ENCODE measurements around the gene BMP15. TPM values are rescaled to one million over a fixed set of nuclear protein-coding genes. Genes with fewer than 3 reads are reported as not detected.

Gene BMP15
- total and polyA plus RNA-seq, 2 donors from 2014 or later = not detected

DNA sequence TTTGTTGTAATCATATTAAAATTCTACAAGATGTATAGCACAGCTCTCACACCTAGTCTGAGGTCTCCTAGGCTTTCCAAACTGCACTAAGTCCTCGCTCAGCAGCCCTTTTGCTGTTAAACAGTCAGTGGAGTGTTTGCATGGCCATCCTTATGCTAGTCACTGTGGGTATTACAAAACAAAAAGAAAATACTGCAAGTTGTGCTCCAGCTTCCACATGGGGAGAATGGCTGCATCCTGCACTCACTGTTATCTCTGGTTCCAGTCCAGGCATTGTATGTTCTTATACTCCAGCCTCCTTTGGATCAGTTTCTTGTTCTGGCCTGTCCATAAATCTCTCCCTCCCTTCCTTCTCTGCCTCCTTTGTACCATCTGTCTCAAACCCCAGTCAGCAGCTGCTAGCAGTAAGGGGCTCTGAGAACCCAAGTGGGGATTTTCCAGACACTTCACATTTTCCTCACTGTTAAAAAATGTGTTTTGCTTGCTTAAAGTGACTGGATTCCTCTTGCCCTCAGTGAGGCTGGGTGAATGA is 38.5 kb upstream of the BMP15 start:
- Histone ChIP-seq H3K4me3 (ENCODE audit: low read length in 3 of 3) (no peak overlapping the region), H3K4me1 (ENCODE audit: control insufficient read depth in 2 of 3, insufficient read depth in 2 of 3, low read depth in 1 of 3, low read length in 3 of 3) (no peaks in the 10 kb centered on the region), H3K27me3 (ENCODE audit: control insufficient read depth, insufficient read depth, low read length) (no peaks in the 10 kb centered on the region), H3K36me3 (ENCODE audit: control insufficient read depth in 2 of 3, insufficient read depth in 3 of 3, low read length in 3 of 3) (no peaks in the 10 kb centered on the region), H3K27ac (ENCODE audit: low read depth in 2 of 2, low read length in 2 of 2) (no peak overlapping the region), H3K9me3 (ENCODE audit: control insufficient read depth in 2 of 3, insufficient read depth in 1 of 3, low read length in 3 of 3) (no peaks in the 10 kb centered on the region), H3K9ac (ENCODE audit: low read length in 3 of 3) (no peak overlapping the region)
- no peak for FAIRE-seq
- TF ChIP-seq, protein P1, sequence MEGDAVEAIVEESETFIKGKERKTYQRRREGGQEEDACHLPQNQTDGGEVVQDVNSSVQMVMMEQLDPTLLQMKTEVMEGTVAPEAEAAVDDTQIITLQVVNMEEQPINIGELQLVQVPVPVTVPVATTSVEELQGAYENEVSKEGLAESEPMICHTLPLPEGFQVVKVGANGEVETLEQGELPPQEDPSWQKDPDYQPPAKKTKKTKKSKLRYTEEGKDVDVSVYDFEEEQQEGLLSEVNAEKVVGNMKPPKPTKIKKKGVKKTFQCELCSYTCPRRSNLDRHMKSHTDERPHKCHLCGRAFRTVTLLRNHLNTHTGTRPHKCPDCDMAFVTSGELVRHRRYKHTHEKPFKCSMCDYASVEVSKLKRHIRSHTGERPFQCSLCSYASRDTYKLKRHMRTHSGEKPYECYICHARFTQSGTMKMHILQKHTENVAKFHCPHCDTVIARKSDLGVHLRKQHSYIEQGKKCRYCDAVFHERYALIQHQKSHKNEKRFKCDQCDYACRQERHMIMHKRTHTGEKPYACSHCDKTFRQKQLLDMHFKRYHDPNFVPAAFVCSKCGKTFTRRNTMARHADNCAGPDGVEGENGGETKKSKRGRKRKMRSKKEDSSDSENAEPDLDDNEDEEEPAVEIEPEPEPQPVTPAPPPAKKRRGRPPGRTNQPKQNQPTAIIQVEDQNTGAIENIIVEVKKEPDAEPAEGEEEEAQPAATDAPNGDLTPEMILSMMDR (IDR thresholded peaks at IDR 0.05; ENCODE audit: borderline replicate concordance, extremely low read depth, insufficient read depth) = no peak
- intact Hi-C loops (cut with DNase I) = no loop called here
- peak in 2 of 5 donors; percentile 1 to 24 for DNase-seq

GRCh38 chrX:50874876-50875275 is 35.7 kb upstream of the BMP15 start:
- Histone ChIP-seq H3K27ac (ENCODE audit: low read depth in 2 of 2, low read length in 2 of 2) (no peak overlapping the region), H3K27me3 (ENCODE audit: control insufficient read depth, insufficient read depth, low read length) (peaks cover 4% of the 10 kb centered on the region), H3K4me1 (ENCODE audit: control insufficient read depth in 2 of 3, insufficient read depth in 2 of 3, low read depth in 1 of 3, low read length in 3 of 3) (no peaks in the 10 kb centered on the region), H3K36me3 (ENCODE audit: control insufficient read depth in 2 of 3, insufficient read depth in 3 of 3, low read length in 3 of 3) (no peaks in the 10 kb centered on the region), H3K9me3 (ENCODE audit: control insufficient read depth in 2 of 3, insufficient read depth in 1 of 3, low read length in 3 of 3) (no peaks in the 10 kb centered on the region), H3K4me3 (ENCODE audit: low read length in 3 of 3) (no peak overlapping the region), H3K9ac (ENCODE audit: low read length in 3 of 3) (no peak overlapping the region)
- intact Hi-C loops (cut with DNase I) = no loop called here
- FAIRE-seq = no peak
- DNase-seq = no peak
- TF ChIP-seq, protein P1 (IDR thresholded peaks at IDR 0.05; ENCODE audit: borderline replicate concordance, extremely low read depth, insufficient read depth) = no peak

GRCh38 chrX:50876551-50876950 is 34.0 kb upstream of the BMP15 start:
- intact Hi-C loops (cut with DNase I) = no loop called here
- no peak overlapping the region for H3K4me3 ChIP-seq (ENCODE audit: low read length in 3 of 3)
- H3K27me3 ChIP-seq (ENCODE audit: control insufficient read depth, insufficient read depth, low read length) = peaks cover 4% of the 10 kb centered on the region
- TF ChIP-seq, protein P1 (IDR thresholded peaks at IDR 0.05; ENCODE audit: borderline replicate concordance, extremely low read depth, insufficient read depth) = no peak
- H3K9me3 ChIP-seq (ENCODE audit: control insufficient read depth in 2 of 3, insufficient read depth in 1 of 3, low read length in 3 of 3) = no peaks in the 10 kb centered on the region
- no peak for DNase-seq
- H3K4me1 ChIP-seq (ENCODE audit: control insufficient read depth in 2 of 3, insufficient read depth in 2 of 3, low read depth in 1 of 3, low read length in 3 of 3) = no peaks in the 10 kb centered on the region
- no peaks in the 10 kb centered on the region for H3K36me3 ChIP-seq (ENCODE audit: control insufficient read depth in 2 of 3, insufficient read depth in 3 of 3, low read length in 3 of 3)
- no peak overlapping the region for H3K9ac ChIP-seq (ENCODE audit: low read length in 3 of 3)
- no peak for FAIRE-seq
- no peak overlapping the region for H3K27ac ChIP-seq (ENCODE audit: low read depth in 2 of 2, low read length in 2 of 2)

GRCh38 chrX:50877310-50877709 is 33.2 kb upstream of the BMP15 start:
- DNase-seq (no peak), FAIRE-seq (no peak)
- Histone ChIP-seq H3K9ac (ENCODE audit: low read length in 3 of 3) (no peak overlapping the region), H3K27me3 (ENCODE audit: control insufficient read depth, insufficient read depth, low read length) (peaks cover 4% of the 10 kb centered on the region), H3K4me1 (ENCODE audit: control insufficient read depth in 2 of 3, insufficient read depth in 2 of 3, low read depth in 1 of 3, low read length in 3 of 3) (no peaks in the 10 kb centered on the region), H3K36me3 (ENCODE audit: control insufficient read depth in 2 of 3, insufficient read depth in 3 of 3, low read length in 3 of 3) (no peaks in the 10 kb centered on the region), H3K27ac (ENCODE audit: low read depth in 2 of 2, low read length in 2 of 2) (no peak overlapping the region), H3K9me3 (ENCODE audit: control insufficient read depth in 2 of 3, insufficient read depth in 1 of 3, low read length in 3 of 3) (no peaks in the 10 kb centered on the region), H3K4me3 (ENCODE audit: low read length in 3 of 3) (no peak overlapping the region)
- intact Hi-C loops (cut with DNase I) = no loop called here
- TF ChIP-seq, protein P1 (IDR thresholded peaks at IDR 0.05; ENCODE audit: borderline replicate concordance, extremely low read depth, insufficient read depth) = no peak
